Measurements from ENCODE around the gene INS.

The INS gene

DNA sequence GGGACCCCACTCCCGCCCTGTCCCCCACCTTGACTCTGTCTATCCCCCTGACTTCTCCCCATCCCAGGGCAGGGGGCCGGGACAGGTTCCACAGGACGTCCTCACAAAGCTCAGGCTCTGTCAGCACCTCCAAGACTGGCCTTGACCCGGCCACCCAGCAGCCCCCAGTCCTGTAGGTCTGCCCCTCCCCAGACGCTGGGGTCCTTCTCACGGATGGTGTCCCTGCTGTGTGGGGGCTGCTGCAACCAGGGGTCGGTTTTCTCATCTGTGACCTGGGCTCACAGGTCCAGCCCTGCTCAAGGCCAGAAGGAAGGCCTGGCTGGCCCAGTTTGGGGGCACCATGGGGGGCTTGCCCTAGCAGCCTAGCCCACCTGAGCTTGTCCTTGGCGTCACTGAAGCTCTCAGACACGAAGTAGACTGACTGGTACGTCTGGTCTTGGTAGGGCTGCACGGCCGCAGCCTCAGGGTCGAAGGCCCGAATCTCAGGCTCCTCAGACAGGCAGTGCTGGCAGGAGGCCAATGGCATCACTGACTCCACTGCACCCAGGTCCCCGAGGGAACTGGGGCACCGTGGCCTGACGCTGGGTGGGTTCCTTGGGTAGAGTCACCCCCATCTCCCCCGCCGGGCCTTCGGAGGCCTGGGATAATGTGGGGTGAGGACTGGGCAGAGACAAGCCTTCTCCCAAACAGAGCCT, 4.0 kb upstream of the INS start:
- no peak for DNase-seq (ENCODE audit: low read depth in 3 of 3)

DNA sequence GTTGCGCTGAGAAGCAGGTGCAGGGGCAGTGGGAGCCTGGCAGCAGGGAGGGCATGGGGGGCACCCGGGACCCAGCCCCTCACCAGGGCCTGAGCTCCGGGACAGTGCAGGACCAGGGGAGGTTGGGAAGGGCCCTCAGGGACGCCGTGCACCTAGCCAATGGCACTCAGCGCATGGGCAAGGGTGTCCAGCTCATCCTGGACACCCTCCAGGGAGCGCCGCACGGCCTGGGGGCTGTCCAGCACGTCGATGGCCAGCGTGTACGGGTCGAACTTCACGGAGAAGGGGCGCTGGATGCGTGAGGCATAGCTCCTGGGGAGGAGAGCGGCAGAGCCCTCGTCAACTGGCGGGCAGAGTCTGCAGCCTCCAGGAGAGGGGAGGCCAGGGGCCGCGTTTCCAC, 3.1 kb upstream of the INS start:
- no peak for DNase-seq (ENCODE audit: low read depth in 3 of 3)

DNA sequence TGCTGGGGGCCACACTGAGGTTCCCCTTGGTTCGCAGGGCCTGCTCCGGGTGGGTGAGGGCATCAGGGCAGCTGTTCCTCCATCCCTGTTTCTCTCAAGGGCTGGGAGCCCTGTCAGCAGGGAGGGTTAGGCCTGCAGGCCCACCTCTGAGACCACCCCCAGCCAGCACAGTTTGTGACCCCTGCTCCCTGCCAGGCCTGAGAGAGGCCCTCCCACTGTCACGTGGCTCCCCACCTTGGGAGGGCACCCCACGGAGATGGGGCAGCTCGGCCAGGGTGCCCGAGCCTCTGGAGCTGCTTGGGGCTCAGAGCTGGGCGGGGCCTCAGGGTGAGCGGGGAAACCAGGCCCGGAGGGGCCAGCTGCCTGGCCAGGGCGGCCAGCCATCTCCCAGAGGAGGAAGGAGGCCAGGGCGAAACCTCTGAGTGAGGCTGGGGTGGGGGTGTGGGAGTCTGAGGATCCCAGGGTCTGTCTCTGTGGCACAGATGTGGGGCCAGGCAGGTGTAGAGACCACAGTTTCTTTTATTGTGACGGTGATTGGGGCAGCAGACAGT, 2.5 kb upstream of the INS start:
- DNase-seq (ENCODE audit: low read depth in 3 of 3) = no peak

DNA sequence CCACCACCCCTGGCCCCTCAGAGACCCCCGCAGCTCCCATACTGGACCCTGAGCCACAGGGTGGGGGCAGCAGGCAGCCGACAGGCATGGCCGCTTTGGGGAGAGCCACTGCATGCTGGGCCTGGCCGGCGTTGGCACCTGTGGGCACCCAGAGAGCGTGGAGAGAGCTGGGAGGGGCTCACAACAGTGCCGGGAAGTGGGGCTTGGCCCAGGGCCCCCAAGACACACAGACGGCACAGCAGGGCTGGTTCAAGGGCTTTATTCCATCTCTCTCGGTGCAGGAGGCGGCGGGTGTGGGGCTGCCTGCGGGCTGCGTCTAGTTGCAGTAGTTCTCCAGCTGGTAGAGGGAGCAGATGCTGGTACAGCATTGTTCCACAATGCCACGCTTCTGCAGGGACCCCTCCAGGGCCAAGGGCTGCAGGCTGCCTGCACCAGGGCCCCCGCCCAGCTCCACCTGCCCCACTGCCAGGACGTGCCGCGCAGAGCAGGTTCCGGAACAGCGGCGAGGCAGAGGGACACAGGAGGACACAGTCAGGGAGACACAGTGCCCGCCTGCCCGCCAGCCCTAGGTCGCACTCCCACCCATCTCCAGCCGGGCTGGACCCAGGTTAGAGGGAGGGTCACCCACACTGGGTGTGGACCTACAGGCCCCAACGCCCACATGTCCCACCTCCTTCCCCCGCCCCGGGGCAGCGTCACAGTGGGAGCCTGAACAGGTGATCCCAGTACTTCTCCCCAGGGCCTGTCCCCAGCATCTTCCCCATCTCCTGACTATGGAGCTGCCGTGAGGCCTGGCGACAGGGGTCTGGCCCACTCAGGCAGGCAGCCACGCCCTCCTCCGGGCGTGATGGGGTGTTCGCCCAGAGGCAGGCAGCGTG, 1.2 kb downstream of the INS start:
- DNase-seq (ENCODE audit: low read depth in 3 of 3) = no peak

- DNase-seq (ENCODE audit: low read depth in 3 of 3) = no peak
These were observed 2.0 kb downstream of the INS start for GRCh38 chr11:2158966-2159365.

DNA sequence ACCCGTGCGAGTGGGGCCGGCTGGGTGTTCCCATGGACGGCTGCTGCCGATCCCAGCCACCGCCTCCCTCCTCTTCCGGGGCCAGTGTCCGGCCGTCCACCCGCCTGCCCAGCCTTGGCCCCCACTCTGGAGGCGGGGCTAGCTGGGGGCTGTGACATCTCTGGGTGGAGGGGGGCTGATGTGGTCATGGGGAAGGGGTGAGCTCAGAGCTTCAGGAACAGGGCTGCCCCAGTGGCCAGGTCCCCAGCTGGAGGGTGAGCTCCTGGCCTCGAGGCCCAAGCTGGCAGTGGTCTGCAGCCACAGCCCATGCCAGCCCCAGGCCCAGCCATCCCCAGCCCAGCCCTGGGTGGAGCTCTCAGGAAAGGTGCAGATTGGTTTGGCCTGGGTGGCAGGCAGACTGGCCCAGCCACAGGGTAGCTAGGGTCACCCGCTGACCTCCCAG, 2.7 kb downstream of the INS start:
- no peak for DNase-seq (ENCODE audit: low read depth in 3 of 3)

GRCh38 chr11:2157294-2158040, 3.5 kb downstream of the INS start:
- DNase-seq (ENCODE audit: low read depth in 3 of 3) = no peak

DNA sequence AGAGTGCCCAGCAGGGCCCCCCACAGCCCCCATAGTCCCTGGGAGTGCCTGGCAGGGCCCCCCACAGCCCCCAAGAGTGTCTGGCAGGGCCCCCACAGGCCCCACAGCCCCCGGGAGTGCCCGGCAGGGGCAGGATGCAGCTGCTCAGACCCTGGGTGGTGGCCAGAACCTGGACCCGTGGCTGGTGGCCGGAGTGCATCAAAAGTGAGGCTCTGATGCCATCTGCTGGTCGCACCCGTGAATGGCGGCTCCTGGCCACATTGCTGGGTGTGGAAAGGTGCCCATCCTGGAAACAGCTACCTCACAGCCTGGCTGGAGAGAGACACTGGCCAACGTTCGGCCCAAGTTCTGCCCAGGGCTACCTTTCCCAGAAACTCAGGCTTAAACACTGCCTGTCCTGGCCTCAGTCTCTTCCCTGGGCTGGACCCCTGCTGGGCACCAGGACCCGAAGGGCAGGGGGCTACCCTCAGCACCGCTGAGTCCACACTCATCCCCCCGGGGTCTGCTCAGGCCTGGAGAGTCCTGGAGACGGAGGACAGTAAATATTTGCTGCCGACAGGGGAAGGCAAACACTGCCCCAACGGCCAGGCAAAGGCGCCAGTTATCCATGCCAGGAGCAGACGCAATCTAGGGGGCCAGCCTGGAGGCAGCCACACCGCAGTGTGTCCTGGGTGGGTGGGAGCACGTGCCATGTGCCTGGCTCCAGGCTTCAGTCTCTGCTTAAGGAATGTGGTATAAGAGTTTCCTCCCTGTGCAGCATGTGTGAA, 4.4 kb downstream of the INS start:
- peak in 1 of 3 experiments; percentile 14 for DNase-seq (ENCODE audit: low read depth in 3 of 3)

DNA sequence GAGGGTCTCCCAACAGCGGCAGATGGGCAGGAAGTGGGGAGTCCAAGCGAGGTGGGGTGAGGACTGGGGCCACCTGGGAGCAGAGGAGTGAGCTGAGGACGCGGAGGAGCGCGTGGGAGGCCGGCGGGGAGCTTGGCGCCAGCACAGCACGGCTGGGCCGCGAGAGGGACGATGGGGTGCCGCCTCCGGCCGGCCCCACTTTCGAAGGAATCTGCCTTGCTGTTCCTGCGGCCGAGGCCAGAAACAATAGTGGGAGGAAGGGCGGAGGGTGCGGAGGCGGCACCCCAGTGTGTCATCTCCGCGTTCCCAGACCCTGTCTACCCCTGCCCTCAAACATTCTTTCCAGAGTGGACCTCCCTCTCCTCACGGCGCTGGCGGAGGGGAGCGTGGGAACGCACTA, 5.5 kb downstream of the INS start:
- no peak for DNase-seq (ENCODE audit: low read depth in 3 of 3)

DNA sequence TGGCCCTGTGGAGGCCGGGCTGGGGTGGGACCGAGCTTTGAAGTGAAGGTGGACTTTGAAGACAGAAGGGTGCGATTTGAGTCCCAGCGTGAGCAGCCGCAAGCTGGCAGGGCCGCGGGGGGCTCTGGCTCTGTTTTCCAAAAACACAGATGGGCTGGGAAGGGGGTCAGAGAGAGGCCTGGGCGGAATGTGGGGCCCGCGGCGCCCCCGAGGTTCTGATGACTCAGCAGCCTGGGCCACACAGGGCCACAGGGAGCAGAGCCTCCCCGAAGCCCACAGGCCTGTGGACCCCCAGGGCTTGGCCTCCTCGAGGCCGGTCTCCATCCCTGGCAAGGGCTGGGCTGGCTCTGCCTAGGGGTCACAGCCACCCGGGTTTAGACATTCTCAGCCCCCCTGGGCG, 6.1 kb downstream of the INS start:
- DNase-seq (ENCODE audit: low read depth in 3 of 3) = no peak

- DNase-seq (ENCODE audit: low read depth in 3 of 3) = no peak
These were observed 6.8 kb downstream of the INS start for GRCh38 chr11:2154195-2154585.

DNA sequence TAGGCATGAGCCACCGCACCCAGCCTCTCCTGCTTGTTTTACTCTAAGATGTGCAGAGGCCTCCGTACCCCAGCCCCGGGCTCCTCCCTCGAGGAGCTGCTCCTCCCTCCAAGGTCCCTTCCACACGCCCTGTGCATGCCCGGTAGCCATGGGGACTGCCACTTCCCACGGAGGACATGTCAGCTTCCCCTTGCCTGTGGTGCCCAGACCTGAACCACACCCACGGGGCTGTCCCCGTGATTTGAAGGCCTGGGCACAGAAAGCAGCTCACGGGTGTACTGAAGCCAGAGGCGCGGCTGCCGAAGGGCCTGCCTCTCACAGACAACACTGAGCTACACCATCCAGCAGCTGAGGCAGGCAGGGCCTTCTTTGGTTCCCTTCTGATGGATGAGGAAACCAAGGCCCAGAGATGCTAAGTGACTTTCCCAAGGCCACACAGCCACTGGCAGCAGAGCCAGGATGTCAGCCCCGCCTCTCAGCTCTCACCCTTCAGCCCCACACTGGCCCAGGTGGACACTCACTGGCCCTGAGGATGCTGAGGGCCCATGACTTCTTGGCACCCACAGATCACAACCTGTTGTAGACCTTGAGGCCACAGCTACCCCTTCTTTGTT, 7.3 kb downstream of the INS start:
- DNase-seq (ENCODE audit: low read depth in 3 of 3) = no peak

- peak; percentile 62 to 67 (median 63) for DNase-seq (ENCODE audit: low read depth in 3 of 3)
These were observed 9.3 kb downstream of the INS start for GRCh38 chr11:2151500-2152257.

DNA sequence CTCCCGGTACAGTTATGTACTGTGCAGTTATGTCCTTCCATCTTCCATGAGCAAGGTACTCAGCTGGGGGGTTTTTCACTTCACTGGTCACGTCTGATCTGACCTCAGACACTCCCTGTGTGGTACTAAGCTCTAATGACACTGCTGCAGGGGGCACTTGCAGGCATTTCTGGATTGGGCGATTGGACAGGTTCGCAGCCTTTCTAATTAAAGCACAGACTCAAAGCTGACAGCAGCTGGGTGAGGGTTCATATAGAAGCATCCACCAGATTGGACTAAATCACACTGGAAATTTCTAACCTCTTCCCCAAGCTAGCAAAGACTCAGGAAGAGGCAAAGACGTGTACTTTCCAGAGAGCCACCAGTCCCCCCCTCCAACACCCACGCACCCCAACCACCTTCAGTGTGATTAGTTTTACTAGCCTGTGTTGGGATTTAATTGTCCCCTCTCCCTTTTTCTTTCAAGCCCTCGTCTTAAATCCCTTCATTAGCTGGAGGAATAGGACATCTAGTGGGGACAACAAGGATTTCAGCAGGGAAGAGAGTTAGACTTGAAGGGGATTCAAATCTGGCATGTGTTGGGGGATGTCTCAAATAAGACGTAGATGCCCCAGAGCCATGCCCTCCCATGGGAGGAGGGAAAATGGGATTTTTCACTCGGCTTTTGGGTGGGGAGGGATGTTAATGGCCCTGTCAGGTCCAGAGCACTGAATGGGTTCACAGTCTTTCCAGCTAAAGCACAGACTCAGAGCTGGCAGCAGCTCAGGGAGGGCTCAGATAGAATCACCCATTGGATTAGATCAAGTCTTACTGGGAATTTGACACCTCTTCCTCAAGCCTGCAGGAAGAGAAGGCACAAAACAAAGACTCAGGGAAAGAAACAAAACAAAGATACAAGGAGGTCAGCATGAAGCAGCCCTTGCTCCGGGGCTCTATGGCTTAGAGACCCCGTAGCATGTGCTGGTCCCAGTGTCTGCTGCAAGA, 10.9 kb downstream of the INS start:
- DNase-seq (ENCODE audit: low read depth in 3 of 3) = no peak

GRCh38 chr11:2149460-2149859, 11.5 kb downstream of the INS start:
- DNase-seq (ENCODE audit: low read depth in 3 of 3) = no peak

DNA sequence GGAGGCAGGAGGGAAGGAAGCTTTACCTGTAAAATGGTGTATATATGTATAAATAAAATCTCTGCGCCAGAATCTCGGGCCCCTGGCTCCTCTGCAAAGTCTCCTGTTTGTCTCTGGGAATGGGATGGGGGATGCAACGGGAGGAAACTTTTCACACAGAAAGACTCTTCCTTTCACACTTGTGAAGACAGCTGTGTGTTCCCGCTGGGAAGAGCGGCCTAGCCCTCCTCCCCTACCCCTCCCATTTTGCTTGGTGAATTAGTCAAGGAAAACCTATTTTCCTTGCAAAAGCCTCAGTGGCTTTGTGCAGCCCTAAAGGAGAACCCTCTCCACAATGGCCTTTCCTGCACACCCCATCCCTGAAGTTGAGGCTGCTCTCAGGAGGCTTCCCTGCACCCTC, 12.4 kb downstream of the INS start:
- DNase-seq (ENCODE audit: low read depth in 3 of 3) = no peak

GRCh38 chr11:2147391-2147790, 13.6 kb downstream of the INS start:
- no peak for DNase-seq (ENCODE audit: low read depth in 3 of 3)

DNA sequence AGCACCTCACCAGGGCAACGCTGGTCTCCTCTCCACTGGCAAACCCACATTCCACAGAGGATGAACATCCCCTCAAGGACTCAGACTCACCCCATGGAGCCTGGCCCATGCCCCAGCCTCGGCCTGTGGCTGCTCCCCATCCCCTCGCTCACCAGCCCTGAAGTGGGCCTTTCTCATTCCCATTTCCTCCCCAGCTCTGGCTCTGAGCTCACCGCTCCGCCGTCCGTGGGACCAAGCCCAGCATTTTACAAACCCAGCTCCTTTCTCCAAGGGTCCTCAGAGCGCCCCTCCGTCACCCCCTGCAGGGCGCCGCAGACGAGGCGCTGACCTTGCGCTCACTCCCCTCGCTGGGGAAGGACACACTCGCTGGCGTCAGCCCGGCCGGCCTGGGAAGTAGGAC, 15.0 kb downstream of the INS start:
- DNase-seq (ENCODE audit: low read depth in 3 of 3) = no peak

All from stimulated activated CD4-positive, alpha-beta T cell treated with anti-CD3 and anti-CD28 coated beads, TNF-alpha, amount 100 ng/mL, for 4 hours (primary cell).